ENCODE measurements around the gene NRM.

NRM gene

DNA sequence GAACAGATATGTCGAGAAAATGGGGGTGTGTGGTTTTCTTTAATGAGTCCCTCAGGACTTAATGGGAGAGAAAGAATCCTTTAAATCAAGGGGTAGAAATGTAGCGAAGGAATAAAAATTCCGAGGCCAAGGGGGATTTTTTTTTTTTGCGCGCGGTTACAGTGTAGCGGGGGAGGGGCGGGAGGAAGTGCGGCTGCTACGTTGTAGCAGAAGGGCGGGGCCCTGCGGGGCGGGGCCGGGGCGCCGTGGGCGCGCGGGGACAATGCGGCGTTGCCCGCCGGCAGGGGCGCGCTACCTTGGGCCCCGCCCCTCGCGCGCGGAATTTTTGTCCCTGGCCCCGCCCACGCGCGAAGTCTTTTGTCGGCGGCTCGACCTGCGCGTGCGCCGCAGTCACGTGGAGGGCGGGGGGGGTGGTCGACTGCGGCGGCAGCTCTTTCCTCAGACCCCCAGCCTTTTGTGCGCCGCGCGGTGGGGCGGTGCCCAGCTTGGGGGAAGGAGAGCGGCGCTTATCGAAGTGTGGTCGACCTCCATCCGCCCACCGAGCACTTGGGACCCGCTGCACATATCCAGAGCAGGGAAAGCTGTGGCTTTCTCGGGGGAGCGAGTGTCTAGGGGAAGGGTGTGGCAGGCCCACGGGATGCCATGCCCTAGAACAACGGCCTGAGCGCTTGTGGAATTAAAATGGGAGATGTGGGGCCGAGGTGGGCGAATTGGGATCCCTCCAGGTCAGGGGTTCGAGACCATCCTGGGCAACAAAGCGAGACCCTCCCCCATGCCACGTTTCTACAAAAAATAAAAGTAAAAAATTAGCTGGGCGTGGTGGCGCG is 30.6 kb upstream of the NRM start:
- in situ Hi-C loops (cut with MboI; ENCODE audit: low sequenced_read_pairs) = loop anchor here (10.0 kb wide), 1 partner anchor 177 kb away; no protein-coding TSS in a partner anchor

DNA sequence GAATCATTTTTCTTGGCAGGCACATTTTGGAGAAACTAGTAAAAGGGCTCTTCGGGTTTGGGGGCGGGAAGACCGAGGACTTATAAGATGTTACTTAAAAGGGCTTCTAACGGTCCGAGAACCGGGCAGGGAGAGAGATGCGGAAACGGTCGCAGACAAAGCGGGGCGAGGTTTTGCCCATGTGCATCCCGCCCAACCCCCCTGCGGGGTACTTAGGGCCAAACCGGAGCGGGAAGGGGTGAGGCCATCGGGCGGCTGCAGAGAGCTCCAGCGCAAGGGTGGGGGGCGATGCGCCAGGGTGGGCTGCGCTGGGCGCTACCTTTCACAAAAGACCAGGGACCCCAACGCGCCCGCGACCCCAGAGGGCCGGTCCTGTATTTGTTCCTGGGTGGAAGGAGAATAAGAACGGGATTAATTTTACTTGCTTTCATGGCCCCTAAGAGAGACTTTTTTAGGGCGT is 30.0 kb upstream of the NRM start:
- in situ Hi-C loops (cut with MboI; ENCODE audit: low sequenced_read_pairs) = loop anchor here (10.0 kb wide), 1 partner anchor 176 kb away; no protein-coding TSS in a partner anchor

DNA sequence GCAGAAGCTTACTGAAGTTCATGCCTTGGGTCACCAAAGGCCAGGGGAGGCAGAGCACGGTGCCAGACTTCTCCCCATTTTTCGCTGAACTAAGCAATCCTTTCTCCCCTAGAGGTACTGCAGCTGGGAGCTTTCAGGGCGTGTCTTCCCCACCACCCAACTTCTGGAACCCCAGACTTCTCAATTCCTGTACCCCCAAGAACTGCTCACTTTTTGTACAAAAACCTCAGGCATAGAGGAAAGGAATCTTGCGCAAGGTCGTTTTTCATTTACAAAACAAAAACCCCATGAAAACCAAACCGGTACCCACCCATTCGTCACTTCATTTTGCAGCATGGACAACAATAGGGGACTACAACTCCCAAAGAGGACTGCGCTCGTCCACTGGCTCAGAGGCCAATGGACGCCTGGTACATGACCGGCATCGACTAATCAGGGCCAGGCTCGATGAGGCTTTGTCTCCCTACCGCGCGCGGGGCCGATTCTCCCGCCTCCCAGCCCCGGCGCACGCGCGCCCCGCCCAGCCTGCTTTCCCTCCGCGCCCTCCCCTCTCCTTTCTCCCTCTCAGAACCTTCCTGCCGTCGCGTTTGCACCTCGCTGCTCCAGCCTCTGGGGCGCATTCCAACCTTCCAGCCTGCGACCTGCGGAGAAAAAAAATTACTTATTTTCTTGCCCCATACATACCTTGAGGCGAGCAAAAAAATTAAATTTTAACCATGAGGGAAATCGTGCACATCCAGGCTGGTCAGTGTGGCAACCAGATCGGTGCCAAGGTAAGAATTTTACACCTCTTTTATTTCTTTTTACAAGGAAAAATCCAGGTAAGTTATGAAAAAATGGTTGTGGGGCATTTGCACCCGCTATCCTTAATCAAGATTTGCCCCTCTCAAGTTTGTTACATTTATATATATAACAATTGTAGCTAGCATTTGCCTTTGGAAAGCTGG is 29.3 kb upstream of the NRM start, which contains the start of gene TUBB:
TSS of gene TUBB (plus strand) at position 562 of the 947 bp plus-strand sequence. CDS start at position 717, 155 bp downstream.
- in situ Hi-C loops (cut with MboI; ENCODE audit: low sequenced_read_pairs) = loop anchor here (5.0 to 10.0 kb wide), 2 partner anchors 38 to 175 kb away; no protein-coding TSS in a partner anchor

DNA sequence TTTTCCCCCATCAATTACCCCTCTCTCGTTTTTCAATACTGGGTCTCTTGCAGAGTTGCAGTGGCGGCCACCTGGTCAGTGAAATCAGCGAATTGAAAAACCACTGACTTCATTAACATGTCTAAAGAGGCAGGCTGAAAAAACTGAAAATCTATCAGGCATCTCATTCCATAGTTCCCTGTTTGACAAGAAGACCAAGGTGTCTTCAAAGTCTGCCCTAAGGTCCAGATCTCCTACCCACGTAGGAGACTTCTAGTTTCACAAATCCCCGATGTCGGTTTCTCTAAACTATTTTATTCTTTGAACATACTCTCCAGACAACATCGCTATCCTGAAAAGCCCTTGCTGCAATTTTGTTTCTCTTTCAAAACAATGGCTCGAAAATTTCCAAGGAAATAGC is 28.6 kb upstream of the NRM start:
- in situ Hi-C loops (cut with MboI; ENCODE audit: low sequenced_read_pairs) = loop anchor here (5.0 kb wide), 1 partner anchor 37 kb away; no protein-coding TSS in a partner anchor

DNA sequence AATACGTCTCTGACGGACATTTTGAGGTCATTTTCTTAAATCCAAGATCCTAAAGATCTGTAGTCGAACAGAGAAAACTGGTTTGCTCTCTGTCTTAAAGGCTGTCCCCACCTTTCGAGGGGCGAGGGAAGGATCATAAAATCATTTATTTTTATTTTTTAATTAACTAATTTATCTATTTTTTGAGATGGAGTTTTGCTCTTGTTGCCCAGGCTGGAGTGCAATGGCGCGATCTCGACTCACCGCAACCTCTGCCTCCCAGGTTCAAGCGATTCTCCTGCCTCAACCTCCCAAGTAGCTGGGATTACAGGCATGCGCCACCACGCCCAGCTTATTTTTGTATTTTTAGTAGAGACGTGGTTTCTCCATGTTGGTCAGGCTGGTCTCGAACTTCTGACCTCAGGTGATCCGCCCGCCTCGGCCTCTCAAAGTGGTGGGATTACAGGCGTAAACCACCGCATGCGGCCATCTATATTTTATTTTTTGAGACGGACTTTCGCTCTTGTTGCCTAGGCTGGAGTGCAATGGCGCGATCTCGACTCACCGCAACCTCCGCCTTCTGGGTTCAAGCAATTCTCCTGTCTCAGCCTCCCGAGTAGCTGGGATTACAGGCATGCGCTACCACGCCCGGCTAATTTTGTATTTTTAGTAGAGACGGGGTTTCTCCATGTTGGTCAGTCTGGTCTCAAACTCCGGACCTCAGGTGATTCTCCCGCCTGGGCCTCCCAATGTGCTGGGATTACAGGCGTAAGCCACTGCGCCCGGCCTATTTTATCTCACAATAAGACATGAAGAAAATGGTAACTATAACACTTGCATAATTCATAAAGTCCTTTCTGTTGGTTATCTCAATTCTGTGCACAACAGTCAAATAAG is 27.3 kb upstream of the NRM start:
- in situ Hi-C loops (cut with MboI; ENCODE audit: low sequenced_read_pairs) = loop anchor here (5.0 kb wide), 1 partner anchor 36 kb away; no protein-coding TSS in a partner anchor

DNA sequence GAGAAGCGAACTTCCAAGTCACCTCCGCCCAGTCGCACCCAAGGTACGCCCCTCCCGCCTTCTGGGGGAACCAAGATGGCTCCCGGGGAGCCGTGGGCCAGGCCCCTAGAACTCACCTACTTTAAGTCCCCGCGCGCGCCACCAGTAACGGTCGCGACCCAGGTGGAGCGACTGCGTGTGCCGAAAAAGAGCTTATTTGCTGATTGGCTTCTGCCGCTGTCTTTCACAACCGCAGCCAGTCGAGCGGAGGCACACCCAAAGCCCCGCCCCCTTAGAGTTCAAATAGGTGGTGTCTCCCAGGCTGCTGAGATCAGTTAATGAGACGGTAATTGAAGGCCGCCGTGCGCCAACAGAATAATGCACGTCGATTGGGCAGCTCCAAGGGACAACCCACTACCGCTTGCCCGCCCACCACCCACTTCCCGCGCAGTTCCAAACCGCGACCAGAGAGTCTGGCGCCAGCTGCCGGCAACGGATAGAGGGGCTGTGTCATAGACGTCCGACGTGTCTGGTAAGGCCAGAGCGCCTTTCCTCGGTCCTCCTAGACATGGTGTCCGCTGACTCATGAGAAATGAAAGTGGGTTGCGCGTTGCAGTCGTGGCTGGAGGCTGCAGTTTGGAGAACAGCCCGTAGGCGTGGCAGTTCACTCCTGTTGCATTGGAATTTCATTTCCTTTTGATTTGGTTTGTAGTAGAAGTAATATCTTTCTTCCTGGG is 26.5 kb upstream of the NRM start, which contains the start of gene MDC1:
TSS of gene MDC1 (minus strand) at position 153 of the 716 bp plus-strand sequence. CDS start 2,106 bp downstream, outside the sequence.
- in situ Hi-C loops (cut with MboI; ENCODE audit: low sequenced_read_pairs) = loop anchor here (5.0 kb wide), 1 partner anchor 35 kb away; no protein-coding TSS in a partner anchor

DNA sequence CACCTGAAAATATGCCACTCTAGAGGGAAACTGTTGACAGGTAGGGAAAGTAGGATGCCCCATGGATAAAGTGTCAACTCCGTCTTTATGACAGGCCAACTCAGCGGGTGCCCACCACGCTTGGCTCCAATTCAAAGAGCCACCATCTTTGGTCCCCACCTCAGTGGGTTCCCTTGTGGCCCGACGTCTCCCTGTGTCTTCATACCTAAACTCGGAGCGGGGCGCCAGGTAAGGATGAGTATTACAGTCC is 26.0 kb upstream of the NRM start:
- in situ Hi-C loops (cut with MboI; ENCODE audit: low sequenced_read_pairs) = loop anchor here (5.0 kb wide), 1 partner anchor 35 kb away; no protein-coding TSS in a partner anchor

DNA sequence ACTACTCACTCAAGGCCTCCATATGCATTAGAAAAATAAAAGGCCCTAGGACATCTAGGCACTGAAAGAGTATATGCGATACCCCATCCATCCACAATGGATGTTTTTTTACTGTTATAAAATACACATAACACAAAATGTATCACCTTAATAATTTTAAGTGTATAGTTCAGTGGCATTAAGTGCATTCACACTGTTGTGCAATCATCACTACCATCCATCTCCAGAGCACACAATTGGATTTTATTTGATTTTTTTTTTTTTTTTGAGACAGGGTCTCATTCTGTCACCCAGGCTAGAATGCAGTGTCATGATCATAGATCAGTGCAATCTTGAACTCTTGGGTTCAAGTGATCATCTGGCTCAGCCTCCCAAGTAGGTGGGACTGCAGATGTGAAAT is 23.5 kb upstream of the NRM start:
- in situ Hi-C loops (cut with MboI; ENCODE audit: low sequenced_read_pairs) = no loop called here

DNA sequence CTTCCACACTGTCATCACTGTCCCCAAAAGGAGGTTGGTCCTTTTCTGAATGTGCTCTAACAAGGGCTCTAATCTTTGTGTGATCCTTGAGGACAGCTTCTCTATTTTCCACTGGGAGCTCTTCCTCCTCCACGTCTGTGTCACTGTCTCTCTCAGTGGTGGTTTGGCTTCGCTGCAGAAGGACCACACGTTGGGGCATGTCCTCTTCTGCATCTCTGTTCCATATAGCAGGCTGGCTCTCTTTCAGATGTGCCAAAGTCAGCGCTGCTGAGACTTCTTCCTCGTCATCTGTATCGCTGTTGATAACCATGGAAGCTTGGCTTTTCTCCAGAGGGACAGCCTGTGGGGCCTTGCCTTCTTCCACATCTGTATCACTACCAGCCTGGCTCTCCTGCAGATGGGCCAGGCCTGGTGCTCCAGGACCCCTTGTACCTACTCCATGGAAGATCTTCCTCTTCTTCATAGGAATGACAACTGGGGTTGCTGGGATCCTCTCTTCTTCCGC is 21.7 kb upstream of the NRM start:
- in situ Hi-C loops (cut with MboI; ENCODE audit: low sequenced_read_pairs) = no loop called here

DNA sequence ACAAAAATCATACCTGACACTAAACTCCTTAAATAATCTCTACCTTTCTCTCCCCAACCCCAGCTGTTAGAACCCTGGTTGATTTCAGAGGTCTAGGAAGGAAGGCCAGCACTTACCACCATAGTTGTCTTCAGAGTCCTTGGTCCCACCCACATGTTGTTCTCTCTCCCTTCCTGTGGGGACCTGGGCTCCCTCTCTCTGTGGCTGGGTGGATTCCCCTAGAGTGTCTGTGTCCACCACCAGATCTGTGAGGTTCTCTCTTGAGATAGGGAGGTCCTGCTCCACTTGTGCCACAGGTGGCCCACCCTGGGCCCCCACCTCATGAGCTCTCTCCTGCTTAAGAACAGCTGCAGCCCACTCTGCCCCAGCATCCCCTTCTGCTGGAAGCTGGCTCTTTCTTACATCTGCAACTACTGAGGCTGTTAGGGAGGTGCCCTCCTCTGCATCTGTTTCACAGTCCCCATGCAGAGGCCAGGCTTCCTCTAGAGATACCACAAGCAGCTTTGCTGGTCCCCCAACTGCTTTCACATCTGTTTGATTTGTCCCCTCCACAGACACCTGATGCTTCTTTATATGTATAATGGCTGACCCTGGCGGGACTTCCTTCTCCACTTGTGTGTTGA is 21.1 kb upstream of the NRM start:
- in situ Hi-C loops (cut with MboI; ENCODE audit: low sequenced_read_pairs) = no loop called here

DNA sequence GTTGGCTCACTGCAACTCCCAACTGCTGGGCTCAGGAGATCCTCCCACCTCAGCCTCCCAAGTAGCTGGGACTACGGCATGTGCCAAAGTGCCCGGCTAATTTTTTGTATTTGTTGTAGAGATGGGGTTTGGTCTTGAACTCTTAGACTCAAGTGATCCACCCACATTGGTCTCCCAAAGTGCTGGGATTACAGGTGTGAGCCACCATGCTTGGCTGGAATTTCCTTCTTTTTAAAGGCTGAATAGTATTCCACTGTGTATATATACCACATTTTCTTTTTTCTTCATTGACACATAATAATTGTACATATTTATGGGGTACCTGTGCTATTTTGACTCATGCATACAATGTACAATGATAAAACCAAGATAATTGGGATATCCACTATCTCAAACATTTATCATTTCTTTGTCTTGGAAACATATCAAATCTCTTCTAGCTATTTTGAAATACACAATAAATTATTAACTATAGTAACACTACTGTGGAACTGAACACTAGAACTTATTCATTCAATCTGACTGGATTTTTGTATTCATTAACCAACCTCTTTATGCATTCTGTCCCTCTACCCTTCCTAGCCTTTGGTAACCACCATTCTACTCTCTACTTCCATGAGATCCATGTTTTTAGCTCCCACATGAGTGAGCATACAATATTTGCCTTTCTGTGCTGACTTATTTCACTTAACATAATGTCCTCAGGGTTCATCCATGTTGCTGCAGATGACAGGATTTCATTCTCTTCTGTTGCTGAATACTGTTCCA is 18.5 kb upstream of the NRM start:
- in situ Hi-C loops (cut with MboI; ENCODE audit: low sequenced_read_pairs) = no loop called here

DNA sequence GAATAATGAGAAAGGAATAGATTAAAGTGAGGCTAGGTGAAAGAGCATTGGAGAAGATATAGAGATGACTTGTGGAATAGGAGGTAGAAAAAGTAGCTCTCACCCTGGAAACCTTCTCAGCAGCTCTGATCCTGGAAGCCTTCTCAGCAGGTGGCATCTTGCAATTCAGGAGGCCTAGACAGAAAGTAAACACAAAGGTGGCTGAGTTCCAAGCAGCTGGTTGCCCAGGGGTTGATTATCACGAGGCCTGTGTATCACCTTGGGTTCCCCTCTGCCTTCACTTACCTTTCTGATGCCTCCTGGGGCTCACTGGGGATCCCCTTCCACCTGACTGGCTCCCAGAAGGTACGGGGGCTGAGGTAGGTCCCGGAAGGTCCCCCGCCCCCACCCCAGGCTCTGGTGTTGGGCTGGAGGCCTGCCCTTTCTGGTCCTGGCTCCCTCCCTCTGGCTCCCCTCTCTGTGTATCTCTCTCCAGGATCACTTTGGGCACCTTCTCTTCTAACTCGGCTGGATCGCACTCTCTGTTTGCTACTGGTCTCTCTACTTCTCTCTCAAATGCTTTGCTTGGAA is 16.6 kb upstream of the NRM start:
- in situ Hi-C loops (cut with MboI; ENCODE audit: low sequenced_read_pairs) = no loop called here

DNA sequence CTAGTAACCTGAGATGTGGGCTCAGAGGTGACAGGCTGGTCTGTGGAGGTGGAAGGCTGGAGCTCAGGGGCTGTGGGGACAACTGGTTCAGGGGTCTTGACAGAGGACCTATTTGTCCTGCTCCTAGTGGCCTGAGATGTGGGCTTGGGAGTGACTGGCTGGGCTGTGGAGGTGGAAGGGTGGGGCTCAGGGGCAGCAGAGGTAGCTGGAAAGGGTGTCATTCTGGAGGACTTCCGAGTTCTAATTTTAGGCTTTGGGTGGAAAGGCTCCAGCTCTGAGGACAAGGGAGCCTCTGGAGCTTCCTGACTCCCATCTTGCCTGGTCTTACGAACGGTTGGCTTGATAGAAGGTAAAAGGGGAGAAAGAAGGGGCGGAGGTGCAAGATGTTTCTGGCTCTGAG is 14.8 kb upstream of the NRM start:
- in situ Hi-C loops (cut with MboI; ENCODE audit: low sequenced_read_pairs) = no loop called here

DNA sequence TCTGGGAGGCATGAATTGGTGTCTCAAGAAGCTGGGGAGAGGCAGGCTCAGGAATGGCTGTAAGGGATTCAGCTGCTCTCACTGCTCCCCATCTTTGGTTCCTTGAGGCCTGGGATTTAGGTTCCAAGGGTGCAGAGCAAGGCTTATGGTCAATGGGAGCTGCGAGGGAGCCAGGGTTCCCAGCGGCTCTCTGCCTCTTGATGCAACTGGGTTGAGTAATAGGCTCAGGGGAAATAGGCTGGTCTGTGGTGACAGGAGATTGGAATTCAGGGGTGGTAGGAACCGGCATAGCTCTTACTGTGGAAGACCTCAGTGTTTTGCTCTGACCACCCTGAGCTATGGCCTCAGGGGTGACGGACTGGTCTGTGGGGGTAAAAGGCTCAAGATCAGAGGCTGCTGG is 13.0 kb upstream of the NRM start:
- in situ Hi-C loops (cut with MboI; ENCODE audit: low sequenced_read_pairs) = no loop called here

DNA sequence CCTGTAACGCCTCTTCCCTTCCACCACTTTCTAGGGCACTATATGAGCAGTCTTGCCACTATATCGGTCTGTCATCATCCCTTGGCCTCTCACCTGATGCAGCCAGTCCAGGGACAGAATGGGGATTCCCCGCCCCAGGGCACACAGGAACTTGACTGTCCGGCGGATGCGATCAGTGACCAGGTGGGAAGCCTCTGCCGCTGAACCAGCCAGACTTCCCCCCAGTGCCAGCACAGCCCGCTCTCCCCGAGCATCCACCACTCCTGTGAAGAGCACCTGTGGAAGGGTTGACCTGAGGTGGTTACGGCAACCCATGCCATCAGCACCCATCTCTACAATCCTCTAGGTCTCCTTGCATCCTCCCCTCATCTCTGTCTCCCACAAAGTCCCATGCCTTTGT is 12.2 kb upstream of the NRM start:
- in situ Hi-C loops (cut with MboI; ENCODE audit: low sequenced_read_pairs) = no loop called here

DNA sequence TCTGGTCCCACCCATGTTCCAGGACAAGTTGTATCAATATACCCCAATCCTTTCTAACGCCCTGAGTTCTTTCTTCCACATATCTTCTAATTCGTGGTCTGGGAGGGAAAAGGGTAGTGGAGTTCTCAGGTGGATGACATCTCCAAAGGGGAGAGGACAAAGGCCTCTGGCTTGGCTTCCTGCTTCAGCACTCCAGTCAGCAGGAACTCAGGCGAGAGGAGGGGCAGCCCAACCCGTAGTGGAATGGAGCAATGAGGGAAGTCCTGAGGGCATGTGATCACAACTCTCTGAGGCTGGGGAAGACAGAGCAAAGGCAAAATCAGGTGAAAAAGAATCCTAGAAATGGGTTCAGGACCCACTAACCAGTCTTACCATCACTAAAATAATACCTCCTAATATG is 9.6 kb upstream of the NRM start:
- in situ Hi-C loops (cut with MboI; ENCODE audit: low sequenced_read_pairs) = no loop called here

DNA sequence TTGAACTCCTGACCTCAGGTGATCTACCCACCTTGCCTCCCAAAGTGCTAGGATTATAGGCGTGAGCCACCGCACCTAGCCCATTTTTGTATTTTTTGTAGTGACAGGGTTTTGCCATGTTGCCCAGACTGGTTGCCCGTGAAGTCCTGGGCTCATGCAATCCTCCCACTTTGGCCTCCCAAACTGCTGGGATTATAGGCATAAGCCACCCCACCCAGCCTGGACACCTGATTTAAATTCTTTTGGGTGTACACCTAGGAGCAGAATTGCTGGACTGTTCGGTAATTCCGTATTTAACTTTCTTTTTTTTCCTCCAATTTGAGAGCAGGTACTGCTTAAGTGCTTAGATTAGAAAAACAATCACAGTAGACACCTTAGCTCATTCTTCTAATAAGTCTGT is 5.6 kb upstream of the NRM start:
- in situ Hi-C loops (cut with MboI; ENCODE audit: low sequenced_read_pairs) = no loop called here

Data from HL-60/S4 (cell line).